WTC11 (cell line): ENCODE data around the gene CISH. TPM values are rescaled to one million over a fixed set of nuclear protein-coding genes. Genes with fewer than 3 reads are reported as not detected.

Experiments used
- ATAC-seq: fragments of 200-7000 bp; cut with Tn5 transposase; 2 replicates; pipeline ENCODE4 v1.10.0; 2021; ENCODE audit warnings: mild to moderate bottlenecking, moderate library complexity
- CTCF ChIA-PET: fragments of 300-600 bp; sonication (Branson Sonifier 250); formaldehyde crosslinking; loops from one replicate; lab custom pipeline; 2021; ENCODE audit warnings: antibody characterized with exemption; lab: Charles Lee
- POLR2A ChIA-PET: fragments of 350-600 bp; sonication (Branson Sonifier 250); formaldehyde crosslinking; loops from one replicate; lab custom pipeline; 2021; ENCODE audit warnings: antibody characterized with exemption; lab: Charles Lee
- DNase-seq: peaks from one replicate; pipeline ENCODE4 v3.0.0; 2021; ENCODE audit warnings: low spot score
- H3K27ac Mint-ChIP-seq: 2 replicates; pipeline ENCODE4 v1.8.0; 2021; ENCODE audit warnings: mixed read lengths
- H3K27me3 Mint-ChIP-seq: 2 replicates; pipeline ENCODE4 v1.8.0; 2021; ENCODE audit warnings: low read depth, mild to moderate bottlenecking, moderate library complexity, mixed read lengths
- H3K36me3 Mint-ChIP-seq: 2 replicates; pipeline ENCODE4 v1.8.0; 2021; ENCODE audit warnings: mixed read lengths
- H3K4me1 Mint-ChIP-seq: 2 replicates; pipeline ENCODE4 v1.8.0; 2022; ENCODE audit warnings: mixed read lengths
- H3K4me3 Mint-ChIP-seq: 2 replicates; pipeline ENCODE4 v1.8.0; 2021; ENCODE audit warnings: mild to moderate bottlenecking, moderate library complexity, mixed read lengths
- H3K9me3 Mint-ChIP-seq: 2 replicates; pipeline ENCODE4 v1.8.0; 2021; ENCODE audit warnings: mixed read lengths
- ATF1 ChIP-seq: sonication (generic); formaldehyde crosslinking; IDR thresholded peaks from 2 replicates; pipeline ENCODE4 v1.8.1; 2023; ENCODE audit warnings: mild to moderate bottlenecking, moderate library complexity, missing genetic modification reagents
- ATF6 ChIP-seq: sonication (generic); formaldehyde crosslinking; IDR thresholded peaks from 2 replicates; pipeline ENCODE4 v1.8.1; 2023; ENCODE audit warnings: mild to moderate bottlenecking, missing genetic modification reagents
- CBFB ChIP-seq: sonication (generic); formaldehyde crosslinking; IDR thresholded peaks from 2 replicates; pipeline ENCODE4 v1.8.1; 2022; ENCODE audit warnings: mild to moderate bottlenecking, low read depth, missing genetic modification reagents
- CREM ChIP-seq: sonication (generic); formaldehyde crosslinking; IDR thresholded peaks from 2 replicates; pipeline ENCODE4 v1.8.1; 2022; ENCODE audit warnings: mild to moderate bottlenecking, missing genetic modification reagents, moderate library complexity
- E2F5 ChIP-seq: sonication (generic); formaldehyde crosslinking; IDR thresholded peaks from 2 replicates; pipeline ENCODE4 v1.8.1; 2022; ENCODE audit warnings: mild to moderate bottlenecking, moderate library complexity, missing genetic modification reagents
- ESRRA ChIP-seq: sonication (generic); formaldehyde crosslinking; IDR thresholded peaks from 2 replicates; pipeline ENCODE4 v1.8.1; 2022; ENCODE audit warnings: mild to moderate bottlenecking, missing genetic modification reagents, borderline replicate concordance
- FOXJ3 ChIP-seq: sonication (generic); formaldehyde crosslinking; IDR thresholded peaks from 2 replicates; pipeline ENCODE4 v1.9.0; 2021; ENCODE audit warnings: missing genetic modification reagents, mild to moderate bottlenecking, borderline replicate concordance
- GRHL2 ChIP-seq: fragments of 250-450 bp; sonication (Bioruptor Pico); IDR thresholded peaks from 2 replicates; pipeline ENCODE4 v1.8.0; 2022; ENCODE audit warnings: mild to moderate bottlenecking, moderate library complexity; ENCODE audit not compliant: insufficient replicate concordance, severe bottlenecking
- HMGA2 ChIP-seq: fragments of 250-450 bp; sonication (Bioruptor Pico); IDR thresholded peaks from 2 replicates; pipeline ENCODE4 v1.4.0; 2021; ENCODE audit warnings: mild to moderate bottlenecking, moderate library complexity
- KAT7 ChIP-seq: sonication (generic); formaldehyde crosslinking; IDR thresholded peaks from 2 replicates; pipeline ENCODE4 v1.8.1; 2023; ENCODE audit warnings: missing genetic modification reagents, mild to moderate bottlenecking, borderline replicate concordance
- MAX ChIP-seq: sonication (generic); formaldehyde crosslinking; IDR thresholded peaks from 2 replicates; pipeline ENCODE4 v1.8.0; 2022; ENCODE audit warnings: mild to moderate bottlenecking, missing genetic modification reagents
- NFYB ChIP-seq: sonication (generic); formaldehyde crosslinking; conservative IDR thresholded peaks from 2 replicates; pipeline ENCODE4 v1.8.0; 2022; ENCODE audit warnings: low read depth, missing genetic modification reagents
- NR1H2 ChIP-seq: sonication (generic); formaldehyde crosslinking; IDR thresholded peaks from 2 replicates; pipeline ENCODE4 v1.9.0; 2021; ENCODE audit warnings: mild to moderate bottlenecking, moderate library complexity, missing genetic modification reagents
- NR3C1 ChIP-seq: sonication (generic); formaldehyde crosslinking; conservative IDR thresholded peaks from 2 replicates; pipeline ENCODE4 v1.8.1; 2023; ENCODE audit warnings: low read depth, mild to moderate bottlenecking, missing genetic modification reagents
- SMAD3 ChIP-seq: sonication (generic); formaldehyde crosslinking; IDR thresholded peaks from 2 replicates; pipeline ENCODE4 v1.8.0; 2022; ENCODE audit warnings: missing genetic modification reagents, mild to moderate bottlenecking, borderline replicate concordance
- SMAD4 ChIP-seq: sonication (generic); formaldehyde crosslinking; IDR thresholded peaks from 2 replicates; pipeline ENCODE4 v1.8.0; 2022; ENCODE audit warnings: mild to moderate bottlenecking, missing genetic modification reagents
- STAT6 ChIP-seq: sonication (generic); formaldehyde crosslinking; conservative IDR thresholded peaks from 2 replicates; pipeline ENCODE4 v1.8.1; 2023; ENCODE audit warnings: mild to moderate bottlenecking, low read depth, missing genetic modification reagents, moderate library complexity
- TCF7 ChIP-seq: sonication (generic); formaldehyde crosslinking; IDR thresholded peaks from 2 replicates; pipeline ENCODE4 v1.8.0; 2022; ENCODE audit warnings: mild to moderate bottlenecking, low read depth, missing genetic modification reagents, moderate library complexity
- USF1 ChIP-seq: sonication (generic); formaldehyde crosslinking; IDR thresholded peaks from 2 replicates; pipeline ENCODE4 v1.8.0; 2022; ENCODE audit warnings: mild to moderate bottlenecking, missing genetic modification reagents
- ZNF281 ChIP-seq: sonication (generic); formaldehyde crosslinking; IDR thresholded peaks from 2 replicates; pipeline ENCODE4 v1.8.0; 2023; ENCODE audit warnings: mild to moderate bottlenecking, missing genetic modification reagents
- ZNF317 ChIP-seq: sonication (generic); formaldehyde crosslinking; IDR thresholded peaks from 2 replicates; pipeline ENCODE4 v1.8.1; 2023; ENCODE audit warnings: low read depth, mild to moderate bottlenecking, moderate library complexity, missing genetic modification reagents, borderline replicate concordance
- ZNF416 ChIP-seq: fragments of 250-450 bp; sonication (Bioruptor Pico); IDR thresholded peaks from 2 replicates; pipeline ENCODE4 v1.9.0; 2021; ENCODE audit warnings: mild to moderate bottlenecking, inconsistent platforms
- ZNF423 ChIP-seq: fragments of 250-450 bp; sonication (Bioruptor Pico); IDR thresholded peaks from 2 replicates; pipeline ENCODE4 v2.1.2; 2022; ENCODE audit warnings: mild to moderate bottlenecking, moderate library complexity
- total RNA-seq: library from RNA; stranded (reverse); gene quantifications from 3 replicates; pipeline ENCODE4 v1.2.3, GENCODE V29; 2021

CISH gene
- total RNA-seq, 1 experiment from 2014 or later, result 2.4 TPM

GRCh38 chr3:50583897-50584296 lies 27.7 kb downstream of the CISH start:
- Mint-ChIP-seq H3K27me3 (peaks cover 3% of the 10 kb centered on the region; the same call in 1 of the 2 replicates), H3K9me3 (no peaks in the 10 kb centered on the region), H3K4me1 (no peaks in the 10 kb centered on the region), H3K4me3 (no peak overlapping the region), H3K27ac (peak overlapping the region; percentile 10; the same call in 1 of the 2 replicates), H3K36me3 (no peaks in the 10 kb centered on the region)
- POLR2A ChIA-PET, result no interaction called here
- no peak for ATAC-seq
- DNase-seq, result no peak
- TF ChIP-seq ATF1 (CRISPR knock-in tag), result no peak
- no peak for TF ChIP-seq TCF7
- TF ChIP-seq HMGA2, result no peak
- TF ChIP-seq ESRRA (CRISPR knock-in tag), result no peak
- TF ChIP-seq NFYB (CRISPR knock-in tag), result no peak
- no peak for TF ChIP-seq FOXJ3 (CRISPR knock-in tag)
- no peak for TF ChIP-seq CBFB (CRISPR knock-in tag)
- no peak for TF ChIP-seq USF1
- TF ChIP-seq SMAD3, result no peak
- no peak for TF ChIP-seq SMAD4
- TF ChIP-seq KAT7 (CRISPR knock-in tag), result no peak
- TF ChIP-seq GRHL2 (CRISPR knock-in tag), result no peak
- TF ChIP-seq ZNF281 (CRISPR knock-in tag), result no peak
- no peak for TF ChIP-seq ZNF416 (CRISPR knock-in tag)
- TF ChIP-seq MAX (CRISPR knock-in tag), result no peak
- no peak for TF ChIP-seq NR1H2
- TF ChIP-seq ZNF317 (CRISPR knock-in tag), result no peak
- TF ChIP-seq E2F5 (CRISPR knock-in tag), result no peak
- CTCF ChIA-PET, result interaction anchor here (1.0 kb wide), 1 partner anchor 28 kb away, joined by 4 read pairs; the partner anchor contains the start of gene CISH

GRCh38 chr3:50582083-50582482 lies 29.5 kb downstream of the CISH start:
- CTCF ChIA-PET, result interaction anchor here (0.5 to 2.4 kb wide), 3 partner anchors 9 to 563 kb away, joined by 3 to 9 read pairs (median 5); partner anchors contain the start of gene CISH
- Mint-ChIP-seq H3K9me3 (no peaks in the 10 kb centered on the region), H3K36me3 (no peaks in the 10 kb centered on the region), H3K27ac (no peak overlapping the region; the same call in 1 of the 2 replicates), H3K4me3 (no peak overlapping the region), H3K27me3 (no peaks in the 10 kb centered on the region), H3K4me1 (no peaks in the 10 kb centered on the region)
- POLR2A ChIA-PET, result no interaction called here
- no peak for DNase-seq
- ATAC-seq, result no peak
- no peak for TF ChIP-seq NR3C1 (CRISPR knock-in tag)
- TF ChIP-seq CREM, result no peak
- no peak for TF ChIP-seq ATF6 (CRISPR knock-in tag)
- no peak for TF ChIP-seq STAT6 (CRISPR knock-in tag)
- no peak for TF ChIP-seq ZNF423
- no peak for TF ChIP-seq GRHL2 (CRISPR knock-in tag)
